ENCODE results near the gene ACVR2A.

ACVR2A gene

DNA sequence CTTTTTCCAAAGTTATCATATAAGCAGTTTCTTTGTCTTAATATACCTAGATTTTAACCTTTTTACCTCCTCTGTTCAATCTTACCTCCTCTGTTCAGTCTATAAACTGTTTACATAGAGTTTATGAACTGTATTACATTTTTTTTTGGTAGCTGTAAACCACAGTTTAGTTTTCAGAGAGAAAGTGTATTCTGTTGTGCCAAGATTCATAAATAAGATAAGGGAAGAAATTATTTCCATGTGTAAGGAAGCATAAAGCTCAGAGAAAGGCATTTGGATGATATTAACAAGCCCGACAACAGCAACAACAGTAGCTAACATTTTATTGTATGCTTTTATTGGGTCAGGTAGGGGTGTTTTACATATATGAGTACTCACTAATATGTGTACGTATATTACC lies 71.2 kb downstream of the ACVR2A start:
- peaks cover 0 to 6% (median 4%) of the 10 kb centered on the region in 5 donors for H3K4me1 ChIP-seq (ENCODE audit: control insufficient read depth in 5 of 5, insufficient read depth in 5 of 5, low read length in 5 of 5)
- H3K9ac ChIP-seq (ENCODE audit: low read length in 5 of 5): no peak overlapping the region
- no peaks in the 10 kb centered on the region for H3K9me3 ChIP-seq (ENCODE audit: control insufficient read depth in 5 of 5, low read length in 5 of 5)
- no peaks in the 10 kb centered on the region for H3K27me3 ChIP-seq (ENCODE audit: control insufficient read depth in 5 of 5, insufficient read depth in 4 of 5, low read length in 5 of 5)
- H3K4me3 ChIP-seq (ENCODE audit: low read depth in 1 of 5, low read length in 5 of 5): no peak overlapping the region
- H3K36me3 ChIP-seq (ENCODE audit: control insufficient read depth in 5 of 5, insufficient read depth in 5 of 5, low read length in 5 of 5): peaks cover 3 to 43% (median 7%) of the 10 kb centered on the region in 5 donors
- H3K27ac ChIP-seq (ENCODE audit: low read depth, low read length): no peak overlapping the region

DNA sequence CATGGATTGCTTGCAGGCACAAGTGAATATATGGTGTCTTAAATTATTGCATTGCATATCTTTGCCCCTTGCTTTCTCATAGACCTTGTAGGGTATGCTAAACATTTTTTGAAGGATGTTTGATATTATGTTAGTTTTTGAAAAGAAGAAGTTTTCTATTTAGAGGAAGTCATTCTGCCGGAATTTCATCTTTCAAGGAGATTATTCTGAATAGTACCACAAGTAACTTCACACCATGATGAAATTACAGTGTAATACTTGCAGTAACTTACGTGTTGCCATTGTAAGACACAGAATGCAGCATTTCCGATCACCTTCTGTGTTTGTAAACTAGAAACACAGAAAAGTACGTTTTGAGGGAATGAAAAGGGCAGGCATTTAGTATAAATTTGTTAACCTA lies 71.9 kb downstream of the ACVR2A start:
- Histone ChIP-seq H3K27me3 (ENCODE audit: control insufficient read depth in 5 of 5, insufficient read depth in 4 of 5, low read length in 5 of 5) (no peaks in the 10 kb centered on the region), H3K4me3 (ENCODE audit: low read depth in 1 of 5, low read length in 5 of 5) (no peak overlapping the region), H3K9ac (ENCODE audit: low read length in 5 of 5) (no peak overlapping the region), H3K27ac (ENCODE audit: low read depth, low read length) (no peak overlapping the region), H3K9me3 (ENCODE audit: control insufficient read depth in 5 of 5, low read length in 5 of 5) (no peaks in the 10 kb centered on the region), H3K36me3 (ENCODE audit: control insufficient read depth in 5 of 5, insufficient read depth in 5 of 5, low read length in 5 of 5) (peaks cover 3 to 43% (median 9%) of the 10 kb centered on the region in 5 donors), H3K4me1 (ENCODE audit: control insufficient read depth in 5 of 5, insufficient read depth in 5 of 5, low read length in 5 of 5) (peaks cover 0 to 6% (median 4%) of the 10 kb centered on the region in 5 donors)

DNA sequence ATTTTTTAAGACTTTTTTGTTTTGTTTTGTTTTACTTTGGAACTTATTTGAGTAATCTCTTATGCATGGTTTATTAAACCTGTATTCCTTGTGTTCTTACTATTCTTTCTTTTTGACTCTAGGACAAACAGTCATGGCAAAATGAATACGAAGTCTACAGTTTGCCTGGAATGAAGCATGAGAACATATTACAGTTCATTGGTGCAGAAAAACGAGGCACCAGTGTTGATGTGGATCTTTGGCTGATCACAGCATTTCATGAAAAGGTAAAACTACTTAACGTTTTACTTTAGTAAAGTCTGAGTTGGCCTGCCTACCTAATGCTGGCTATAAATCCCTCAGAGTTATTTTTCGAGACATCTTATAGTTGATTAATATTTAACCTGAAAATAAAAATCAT lies 72.3 kb downstream of the ACVR2A start:
- Histone ChIP-seq H3K9ac (ENCODE audit: low read length in 5 of 5) (no peak overlapping the region), H3K27me3 (ENCODE audit: control insufficient read depth in 5 of 5, insufficient read depth in 4 of 5, low read length in 5 of 5) (no peaks in the 10 kb centered on the region), H3K9me3 (ENCODE audit: control insufficient read depth in 5 of 5, low read length in 5 of 5) (no peaks in the 10 kb centered on the region), H3K4me3 (ENCODE audit: low read depth in 1 of 5, low read length in 5 of 5) (no peak overlapping the region), H3K4me1 (ENCODE audit: control insufficient read depth in 5 of 5, insufficient read depth in 5 of 5, low read length in 5 of 5) (peaks cover 0 to 6% (median 4%) of the 10 kb centered on the region in 5 donors), H3K36me3 (ENCODE audit: control insufficient read depth in 5 of 5, insufficient read depth in 5 of 5, low read length in 5 of 5) (peaks cover 3 to 43% (median 12%) of the 10 kb centered on the region in 5 donors), H3K27ac (ENCODE audit: low read depth, low read length) (no peak overlapping the region)

DNA sequence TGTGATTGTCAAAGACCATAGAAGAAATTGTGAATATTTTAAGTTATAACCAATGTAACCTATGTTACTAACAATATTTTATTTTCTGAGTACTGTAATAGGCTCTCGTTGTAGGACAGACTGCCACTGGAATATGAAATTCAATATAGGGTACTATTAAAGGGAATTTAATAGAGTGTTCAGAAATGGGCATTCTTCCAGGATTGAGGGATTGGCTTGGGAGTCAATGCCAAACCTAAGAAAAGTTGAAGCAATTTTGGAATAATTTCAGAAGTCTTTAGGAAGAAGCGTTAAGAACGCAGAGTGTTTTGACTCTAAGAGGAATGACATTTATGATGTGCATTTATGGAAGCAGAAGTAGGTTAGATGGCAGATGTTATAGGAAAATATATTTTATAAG lies 79.0 kb downstream of the ACVR2A start:
- Histone ChIP-seq H3K9ac (ENCODE audit: low read length in 5 of 5) (no peak overlapping the region), H3K27me3 (ENCODE audit: control insufficient read depth in 5 of 5, insufficient read depth in 4 of 5, low read length in 5 of 5) (no peaks in the 10 kb centered on the region), H3K27ac (ENCODE audit: low read depth, low read length) (no peak overlapping the region), H3K36me3 (ENCODE audit: control insufficient read depth in 5 of 5, insufficient read depth in 5 of 5, low read length in 5 of 5) (peaks cover 0 to 35% (median 28%) of the 10 kb centered on the region in 5 donors), H3K9me3 (ENCODE audit: control insufficient read depth in 5 of 5, low read length in 5 of 5) (no peaks in the 10 kb centered on the region), H3K4me1 (ENCODE audit: control insufficient read depth in 5 of 5, insufficient read depth in 5 of 5, low read length in 5 of 5) (peaks cover 0 to 16% (median 8%) of the 10 kb centered on the region in 5 donors), H3K4me3 (ENCODE audit: low read depth in 1 of 5, low read length in 5 of 5) (no peak overlapping the region)

DNA sequence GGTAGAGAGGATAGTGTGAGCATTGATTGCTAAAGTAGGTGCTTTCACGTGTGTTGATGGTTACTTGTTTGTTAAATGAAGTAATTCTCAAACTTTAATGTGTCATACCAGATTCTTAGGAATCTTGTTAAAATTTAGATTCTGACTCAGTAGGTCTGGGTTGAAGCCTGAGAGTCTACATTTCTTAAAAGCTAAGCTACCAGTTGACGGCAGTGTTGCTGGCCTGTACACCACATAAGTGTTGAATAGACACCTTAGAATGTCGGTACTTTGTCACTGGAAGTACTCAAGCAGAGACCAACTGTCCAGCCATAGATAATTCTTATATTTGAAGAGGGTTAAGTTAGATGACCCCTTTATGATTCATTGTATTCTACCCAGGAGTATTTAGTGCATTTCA lies 79.8 kb downstream of the ACVR2A start:
- no peaks in the 10 kb centered on the region for H3K27me3 ChIP-seq (ENCODE audit: control insufficient read depth in 5 of 5, insufficient read depth in 4 of 5, low read length in 5 of 5)
- H3K4me1 ChIP-seq (ENCODE audit: control insufficient read depth in 5 of 5, insufficient read depth in 5 of 5, low read length in 5 of 5): peaks cover 0 to 16% (median 8%) of the 10 kb centered on the region in 5 donors
- H3K36me3 ChIP-seq (ENCODE audit: control insufficient read depth in 5 of 5, insufficient read depth in 5 of 5, low read length in 5 of 5): peaks cover 0 to 31% (median 28%) of the 10 kb centered on the region in 5 donors
- H3K4me3 ChIP-seq (ENCODE audit: low read depth in 1 of 5, low read length in 5 of 5): no peak overlapping the region
- no peak overlapping the region for H3K9ac ChIP-seq (ENCODE audit: low read length in 5 of 5)
- no peaks in the 10 kb centered on the region for H3K9me3 ChIP-seq (ENCODE audit: control insufficient read depth in 5 of 5, low read length in 5 of 5)
- H3K27ac ChIP-seq (ENCODE audit: low read depth, low read length): no peak overlapping the region

DNA sequence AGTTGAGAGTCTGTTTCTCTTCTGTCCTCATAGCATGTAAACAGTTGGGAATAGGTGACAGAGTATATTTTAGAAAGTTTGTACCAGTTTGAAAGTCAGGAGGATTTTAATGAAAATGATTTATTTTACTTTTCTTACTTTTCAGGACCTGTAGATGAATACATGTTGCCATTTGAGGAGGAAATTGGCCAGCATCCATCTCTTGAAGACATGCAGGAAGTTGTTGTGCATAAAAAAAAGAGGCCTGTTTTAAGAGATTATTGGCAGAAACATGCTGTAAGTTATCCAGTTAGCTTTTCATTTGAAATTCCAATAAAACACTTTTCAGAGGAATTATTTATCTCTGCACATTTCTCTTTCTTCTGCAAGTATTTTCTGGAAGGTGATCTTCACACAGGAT lies 81.1 kb downstream of the ACVR2A start:
- Histone ChIP-seq H3K36me3 (ENCODE audit: control insufficient read depth in 5 of 5, insufficient read depth in 5 of 5, low read length in 5 of 5) (peaks cover 3 to 32% (median 26%) of the 10 kb centered on the region in 5 donors), H3K4me3 (ENCODE audit: low read depth in 1 of 5, low read length in 5 of 5) (no peak overlapping the region), H3K27me3 (ENCODE audit: control insufficient read depth in 5 of 5, insufficient read depth in 4 of 5, low read length in 5 of 5) (no peaks in the 10 kb centered on the region), H3K27ac (ENCODE audit: low read depth, low read length) (no peak overlapping the region), H3K4me1 (ENCODE audit: control insufficient read depth in 5 of 5, insufficient read depth in 5 of 5, low read length in 5 of 5) (peaks cover 0 to 16% (median 8%) of the 10 kb centered on the region in 5 donors), H3K9ac (ENCODE audit: low read length in 5 of 5) (no peak overlapping the region), H3K9me3 (ENCODE audit: control insufficient read depth in 5 of 5, low read length in 5 of 5) (no peaks in the 10 kb centered on the region)

DNA sequence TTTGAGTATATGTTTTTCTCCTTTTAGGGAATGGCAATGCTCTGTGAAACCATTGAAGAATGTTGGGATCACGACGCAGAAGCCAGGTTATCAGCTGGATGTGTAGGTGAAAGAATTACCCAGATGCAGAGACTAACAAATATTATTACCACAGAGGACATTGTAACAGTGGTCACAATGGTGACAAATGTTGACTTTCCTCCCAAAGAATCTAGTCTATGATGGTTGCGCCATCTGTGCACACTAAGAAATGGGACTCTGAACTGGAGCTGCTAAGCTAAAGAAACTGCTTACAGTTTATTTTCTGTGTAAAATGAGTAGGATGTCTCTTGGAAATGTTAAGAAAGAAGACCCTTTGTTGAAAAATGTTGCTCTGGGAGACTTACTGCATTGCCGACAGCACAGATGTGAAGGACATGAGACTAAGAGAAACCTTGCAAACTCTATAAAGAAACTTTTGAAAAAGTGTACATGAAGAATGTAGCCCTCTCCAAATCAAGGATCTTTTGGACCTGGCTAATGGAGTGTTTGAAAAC lies 82.3 kb downstream of the ACVR2A start:
- no peaks in the 10 kb centered on the region for H3K9me3 ChIP-seq (ENCODE audit: control insufficient read depth in 5 of 5, low read length in 5 of 5)
- no peak overlapping the region for H3K9ac ChIP-seq (ENCODE audit: low read length in 5 of 5)
- H3K4me1 ChIP-seq (ENCODE audit: control insufficient read depth in 5 of 5, insufficient read depth in 5 of 5, low read length in 5 of 5): peaks cover 0 to 16% (median 8%) of the 10 kb centered on the region in 5 donors
- H3K27me3 ChIP-seq (ENCODE audit: control insufficient read depth in 5 of 5, insufficient read depth in 4 of 5, low read length in 5 of 5): no peaks in the 10 kb centered on the region
- no peak overlapping the region for H3K4me3 ChIP-seq (ENCODE audit: low read depth in 1 of 5, low read length in 5 of 5)
- H3K36me3 ChIP-seq (ENCODE audit: control insufficient read depth in 5 of 5, insufficient read depth in 5 of 5, low read length in 5 of 5): peaks cover 3 to 31% (median 23%) of the 10 kb centered on the region in 5 donors
- H3K27ac ChIP-seq (ENCODE audit: low read depth, low read length): no peak overlapping the region

DNA sequence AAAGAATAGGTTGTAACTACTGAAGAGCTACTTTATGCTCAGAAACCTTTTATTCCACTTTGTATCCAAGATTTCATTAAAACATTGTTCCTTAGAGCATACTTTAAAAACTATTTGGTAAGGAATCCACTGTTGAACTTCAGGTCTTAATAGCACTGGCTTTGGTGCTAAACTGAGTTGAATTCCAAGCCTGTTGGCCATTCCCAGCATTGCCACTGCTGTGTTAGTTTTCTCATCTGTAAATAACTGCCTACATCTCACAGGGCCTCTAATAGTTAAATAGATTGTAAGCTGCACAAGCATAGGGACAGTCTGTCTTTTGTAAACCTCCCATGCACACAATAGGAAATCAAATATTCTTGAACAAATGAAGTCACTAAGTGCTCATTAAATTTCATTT lies 89.1 kb downstream of the ACVR2A start:
- Histone ChIP-seq H3K4me3 (ENCODE audit: low read depth in 1 of 5, low read length in 5 of 5) (no peak overlapping the region), H3K9me3 (ENCODE audit: control insufficient read depth in 5 of 5, low read length in 5 of 5) (no peaks in the 10 kb centered on the region), H3K27ac (ENCODE audit: low read depth, low read length) (no peak overlapping the region), H3K36me3 (ENCODE audit: control insufficient read depth in 5 of 5, insufficient read depth in 5 of 5, low read length in 5 of 5) (peaks cover 14 to 35% (median 25%) of the 10 kb centered on the region in 5 donors), H3K27me3 (ENCODE audit: control insufficient read depth in 5 of 5, insufficient read depth in 4 of 5, low read length in 5 of 5) (no peaks in the 10 kb centered on the region), H3K4me1 (ENCODE audit: control insufficient read depth in 5 of 5, insufficient read depth in 5 of 5, low read length in 5 of 5) (peaks cover 0 to 5% (median 2%) of the 10 kb centered on the region in 5 donors), H3K9ac (ENCODE audit: low read length in 5 of 5) (no peak overlapping the region)

DNA sequence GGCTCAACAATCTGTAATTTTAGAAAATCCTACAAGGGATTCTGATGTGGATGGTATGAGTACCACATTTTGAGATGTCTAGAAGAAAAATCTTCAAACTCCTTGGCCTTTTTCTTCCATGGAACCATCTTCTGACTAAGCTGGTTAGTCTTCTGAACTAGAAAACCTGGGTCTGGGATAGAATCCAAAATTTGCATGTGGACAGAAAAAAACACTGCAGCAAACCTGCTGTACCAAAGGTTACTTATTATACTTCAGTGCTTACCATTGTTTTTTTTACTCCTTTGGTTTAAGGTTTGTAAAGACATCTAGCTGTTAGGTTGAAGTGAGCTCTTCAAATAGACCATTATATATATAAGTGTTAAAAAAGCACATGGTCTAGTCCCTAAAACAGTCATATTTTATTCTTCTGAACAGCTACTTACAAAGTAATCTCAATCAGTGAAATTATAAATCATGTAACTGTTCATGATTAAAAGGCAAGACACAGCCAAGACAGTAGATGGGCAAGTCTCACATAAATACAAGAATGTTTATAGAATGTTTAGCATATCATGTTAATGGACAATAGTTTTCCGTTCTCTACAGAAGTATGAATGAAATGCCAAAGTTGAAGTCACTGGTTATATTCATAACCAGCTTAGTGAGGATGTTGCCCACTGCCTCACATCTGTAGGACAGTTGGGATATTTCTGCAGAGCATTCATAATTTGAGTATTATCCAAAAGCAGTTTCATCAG lies 90.2 kb downstream of the ACVR2A start:
- Histone ChIP-seq H3K27ac (ENCODE audit: low read depth, low read length) (no peak overlapping the region), H3K27me3 (ENCODE audit: control insufficient read depth in 5 of 5, insufficient read depth in 4 of 5, low read length in 5 of 5) (no peaks in the 10 kb centered on the region), H3K9ac (ENCODE audit: low read length in 5 of 5) (no peak overlapping the region), H3K4me1 (ENCODE audit: control insufficient read depth in 5 of 5, insufficient read depth in 5 of 5, low read length in 5 of 5) (peaks cover 0 to 16% (median 12%) of the 10 kb centered on the region in 5 donors), H3K36me3 (ENCODE audit: control insufficient read depth in 5 of 5, insufficient read depth in 5 of 5, low read length in 5 of 5) (peaks cover 14 to 30% (median 20%) of the 10 kb centered on the region in 5 donors), H3K9me3 (ENCODE audit: control insufficient read depth in 5 of 5, low read length in 5 of 5) (no peaks in the 10 kb centered on the region), H3K4me3 (ENCODE audit: low read depth in 1 of 5, low read length in 5 of 5) (no peak overlapping the region)

DNA sequence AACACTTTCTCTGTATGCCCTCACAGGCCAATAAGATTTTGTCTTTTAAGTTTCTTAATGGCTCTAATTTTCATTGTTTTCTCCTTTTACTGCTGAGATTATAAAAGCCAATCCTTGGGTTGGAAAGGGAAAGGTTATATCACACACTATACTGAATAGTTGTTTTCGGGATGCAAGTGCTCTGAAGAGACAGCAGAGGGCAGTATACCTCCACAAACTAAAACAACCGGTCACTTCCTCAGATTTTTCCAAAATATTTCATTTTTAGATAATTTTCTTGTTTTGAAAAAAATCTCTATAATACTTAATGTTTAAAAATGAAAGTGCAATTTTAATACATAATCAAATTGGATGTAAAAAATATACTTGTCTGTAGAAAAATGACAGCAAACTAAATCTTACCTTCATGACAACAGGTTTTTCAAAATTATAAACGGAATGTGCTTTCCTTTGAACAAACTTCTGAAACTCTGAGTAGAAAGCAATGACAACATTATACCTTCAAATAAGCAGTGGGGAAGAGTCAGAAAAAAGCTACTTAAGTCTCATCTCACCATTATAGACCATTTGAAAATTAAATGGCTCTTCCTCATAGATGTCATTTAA lies 93.0 kb downstream of the ACVR2A start:
- peaks cover 11 to 29% (median 24%) of the 10 kb centered on the region in 5 donors for H3K36me3 ChIP-seq (ENCODE audit: control insufficient read depth in 5 of 5, insufficient read depth in 5 of 5, low read length in 5 of 5)

More for the DNA sequence above, 93.0 kb downstream of the ACVR2A start:
- H3K27me3 ChIP-seq (ENCODE audit: control insufficient read depth in 5 of 5, insufficient read depth in 4 of 5, low read length in 5 of 5): no peaks in the 10 kb centered on the region
- no peak overlapping the region for H3K4me3 ChIP-seq (ENCODE audit: low read depth in 1 of 5, low read length in 5 of 5)
- no peak overlapping the region for H3K27ac ChIP-seq (ENCODE audit: low read depth, low read length)
- H3K4me1 ChIP-seq (ENCODE audit: control insufficient read depth in 5 of 5, insufficient read depth in 5 of 5, low read length in 5 of 5): peaks cover 0 to 17% (median 12%) of the 10 kb centered on the region in 5 donors
- H3K9ac ChIP-seq (ENCODE audit: low read length in 5 of 5): no peak overlapping the region
- no peaks in the 10 kb centered on the region for H3K9me3 ChIP-seq (ENCODE audit: control insufficient read depth in 5 of 5, low read length in 5 of 5)
